H1 (cell line): ENCODE results near the gene HPN. TPM values are rescaled to one million over a fixed set of nuclear protein-coding genes. Genes with fewer than 3 reads are reported as not detected.

ENCODE experiments used
- ASH2L ChIP-seq: fragments of 200-600, 300-600 bp; sonication (generic); IDR thresholded peaks from one replicate; pipeline ENCODE4 v1.7.1; 2017; ENCODE audit warnings: low read length
- BCL11A ChIP-seq, 2 experiments: IDR thresholded peaks; one replicate each; pipeline ENCODE4 v1.6.1; 2011; ENCODE audit warnings: low read depth in 2 of 2, low read length in 2 of 2, mild to moderate bottlenecking in 2 of 2
- CBX5 ChIP-seq: fragments of 300-800, 300-1000 bp; sonication (generic); IDR thresholded peaks from 2 replicates; pipeline ENCODE4 v1.7.1; 2016; ENCODE audit warnings: antibody characterized with exemption, low read length, low read depth
- CBX8 ChIP-seq: fragments of 300-800, 300-1000 bp; sonication (generic); IDR thresholded peaks from 2 replicates; pipeline ENCODE4 v1.7.1; 2016; ENCODE audit warnings: low read depth, low read length, borderline replicate concordance
- CREB1 ChIP-seq: IDR thresholded peaks from 2 replicates; pipeline ENCODE4 v1.6.1; 2012; ENCODE audit warnings: inconsistent platforms
- CTBP2 ChIP-seq: IDR thresholded peaks from 2 replicates; pipeline ENCODE4 v1.7.0; 2011; ENCODE audit warnings: borderline replicate concordance, mild to moderate bottlenecking, moderate library complexity, mixed read lengths, low read length; ENCODE audit not compliant: insufficient read depth, insufficient read length
- EZH2 ChIP-seq: fragments of 200-600 bp; sonication (generic); IDR thresholded peaks from 2 replicates; pipeline ENCODE4 v1.7.1; 2012; ENCODE audit warnings: low read depth, mild to moderate bottlenecking, moderate library complexity, low read length, inconsistent platforms; ENCODE audit not compliant: severe bottlenecking
- RBBP5 ChIP-seq: IDR thresholded peaks from 2 replicates; pipeline ENCODE4 v1.7.1; 2012; ENCODE audit warnings: low read depth, mild to moderate bottlenecking, inconsistent platforms, low read length, moderate library complexity, borderline replicate concordance
- RFX5 ChIP-seq: IDR thresholded peaks from 2 replicates; pipeline ENCODE4 v1.6.1; 2011; ENCODE audit warnings: low read depth, low read length, improper control_type of control experiment, borderline replicate concordance
- RNF2 ChIP-seq: fragments of 200-900, 300-1000 bp; sonication (generic); IDR thresholded peaks from 2 replicates; pipeline ENCODE4 v1.7.1; 2016; ENCODE audit warnings: borderline replicate concordance, low read depth, mild to moderate bottlenecking, antibody characterized with exemption, low read length; ENCODE audit not compliant: poor library complexity, severe bottlenecking; ENCODE audit errors: missing control alignments
- RXRA ChIP-seq: IDR thresholded peaks from 2 replicates; pipeline ENCODE4 v1.6.1; 2011; ENCODE audit warnings: low read depth, mild to moderate bottlenecking, low read length, moderate library complexity; ENCODE audit not compliant: insufficient read depth
- SIN3A ChIP-seq, 2 experiments: IDR thresholded peaks in 1 of 2; conservative IDR thresholded peaks in 1 of 2; 2 replicates each; pipeline ENCODE4 v1.6.1; 2011 to 2012; ENCODE audit warnings: low read length in 2 of 2, improper control_type of control experiment in 1 of 2, low read depth in 1 of 2, mild to moderate bottlenecking in 1 of 2
- SP4 ChIP-seq: IDR thresholded peaks from 2 replicates; pipeline ENCODE4 v1.6.1; 2012; ENCODE audit warnings: low read length, inconsistent platforms
- SUZ12 ChIP-seq: fragments of 200-600 bp; sonication (generic); IDR thresholded peaks from 2 replicates; pipeline ENCODE4 v1.6.1; 2012; ENCODE audit warnings: mild to moderate bottlenecking, inconsistent platforms, low read length, moderate library complexity, mixed read lengths
- TBP ChIP-seq: IDR thresholded peaks from 2 replicates; pipeline ENCODE4 v1.6.1; 2011; ENCODE audit warnings: low read depth, low read length, improper control_type of control experiment
- TCF12 ChIP-seq: IDR thresholded peaks from 2 replicates; pipeline ENCODE4 v1.6.1; 2011; ENCODE audit warnings: low read depth, mild to moderate bottlenecking, low read length
- YY1 ChIP-seq: IDR thresholded peaks from 2 replicates; pipeline ENCODE4 v1.6.1; 2011; ENCODE audit warnings: low read depth, mild to moderate bottlenecking, low read length
- polyA plus RNA-seq, 7 experiments: library from polyadenylated mRNA; depleted of rRNA in 3 of 7; stranded (reverse) in 5 of 7; unstranded in 2 of 7; fragments of >200 nt in 5 of 7; fragments of 200-250 nt in 2 of 7; gene quantifications; 1 replicate in 5 of 7; 2 replicates in 1 of 7; 4 replicates in 1 of 7; pipeline versions ENCODE4 v1.2.1 to v1.2.3, GENCODE V29; 2011 to 2013; ENCODE audit warnings: missing spikeins in 2 of 7, mixed read lengths in 2 of 7
- total RNA-seq: library from RNA; stranded (reverse); fragmentation: NEBNext Ultra II Directional; extraction: Animal tissue kit (Norgen Biotek cat#: 25700); gene quantifications from 2 replicates; pipeline ENCODE4 v1.2.1, GENCODE V29; 2021
- TF ChIP-seq, protein P1 (sequence below): IDR thresholded peaks from 2 replicates; pipeline ENCODE4 v1.6.1; 2012; ENCODE audit warnings: inconsistent platforms
- TF ChIP-seq, protein P2 (sequence below): IDR thresholded peaks from 2 replicates; pipeline ENCODE4 v1.6.1; 2012; ENCODE audit warnings: inconsistent platforms

Gene HPN
- total and polyA plus RNA-seq, 2 of the 8 experiments (the other 6 are each of a cell fraction or from before 2014, with no cell fraction given): 14.7 to 33.7 TPM

DNA sequence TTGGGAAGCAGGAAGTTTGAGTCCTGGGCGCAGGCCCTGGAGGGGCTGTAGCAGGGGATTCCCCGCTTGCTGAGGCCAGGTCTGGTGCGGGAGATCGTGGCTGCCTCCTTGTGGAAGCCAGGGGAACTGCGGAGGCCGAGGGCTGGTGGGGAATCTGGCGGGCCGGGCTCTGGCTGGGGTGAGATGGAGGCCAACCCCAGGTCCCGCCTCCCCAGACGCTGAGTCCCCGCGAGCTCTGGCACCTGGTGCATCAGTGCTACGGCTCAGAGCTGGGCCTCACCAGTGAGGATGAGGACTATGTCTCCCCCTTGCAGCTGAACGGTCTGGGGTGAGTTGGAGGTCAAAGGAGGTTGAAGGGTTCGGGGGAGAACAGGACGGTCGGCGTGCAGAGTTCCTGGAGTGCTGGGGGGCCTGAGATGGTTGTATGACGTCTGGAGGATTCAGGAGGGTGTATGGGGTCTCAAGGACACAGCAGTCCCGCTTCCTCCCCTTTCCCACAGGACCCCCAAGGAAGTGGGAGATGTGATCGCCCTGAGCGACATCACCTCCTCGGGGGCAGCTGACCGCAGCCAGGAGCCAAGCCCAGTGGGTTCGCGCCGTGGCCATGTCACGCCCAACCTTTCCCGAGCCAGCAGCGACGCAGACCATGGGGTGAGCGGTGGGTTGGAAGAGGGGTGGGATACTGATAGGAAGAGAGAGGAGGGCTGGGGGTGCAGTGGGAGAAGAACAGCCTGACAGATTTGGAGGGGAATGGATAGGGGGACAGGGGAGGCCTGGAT, 28.3 kb upstream of the HPN start (continued):
- TF ChIP-seq, protein P1, sequence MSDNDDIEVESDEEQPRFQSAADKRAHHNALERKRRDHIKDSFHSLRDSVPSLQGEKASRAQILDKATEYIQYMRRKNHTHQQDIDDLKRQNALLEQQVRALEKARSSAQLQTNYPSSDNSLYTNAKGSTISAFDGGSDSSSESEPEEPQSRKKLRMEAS: no peak
- TF ChIP-seq EZH2 (no peak), CBX8 (no peak), SIN3A (conservative IDR thresholded peaks at IDR 0.05 in 1 of 2, IDR thresholded peaks at IDR 0.05 in 1 of 2; ENCODE audit: low read depth in 1 of 2, low read length in 2 of 2) (peak in 1 of 2 experiments; percentile 61; a peak in 1 of 4 replicates), ASH2L (no peak), YY1 (0 out of 2 replicates have a peak, but pooled peaks have one; percentile 54), TBP (peak; percentile 25; the same call in 1 of the 2 replicates), SP4 (peak; percentile 64; the same call in 1 of the 2 replicates), CBX5 (no peak), RNF2 (no peak), SUZ12 (no peak), CREB1 (peak; percentile 9; the same call in 1 of the 2 replicates), BCL11A (IDR thresholded peaks at IDR 0.05; ENCODE audit: low read depth in 2 of 2, low read length in 2 of 2) (no peak), RBBP5 (no peak), RXRA (0 out of 2 replicates have a peak, but pooled peaks have one; percentile 75), TCF12 (no peak), CTBP2 (no peak), RFX5 (no peak; the same call in 1 of the 2 replicates)
- TF ChIP-seq, protein P2, sequence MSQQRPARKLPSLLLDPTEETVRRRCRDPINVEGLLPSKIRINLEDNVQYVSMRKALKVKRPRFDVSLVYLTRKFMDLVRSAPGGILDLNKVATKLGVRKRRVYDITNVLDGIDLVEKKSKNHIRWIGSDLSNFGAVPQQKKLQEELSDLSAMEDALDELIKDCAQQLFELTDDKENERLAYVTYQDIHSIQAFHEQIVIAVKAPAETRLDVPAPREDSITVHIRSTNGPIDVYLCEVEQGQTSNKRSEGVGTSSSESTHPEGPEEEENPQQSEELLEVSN: no peak
